Activated T-helper 1 cell treated with Interleukin-2 at 50 U/mL for 16 hours (primary cell): Measurements from ENCODE around the gene KBTBD12.

Experiments used
- DNase-seq: peaks from one replicate; pipeline ENCODE4 v3.0.0-alpha.2; 2020; ENCODE audit warnings: low read depth

The KBTBD12 gene

GRCh38 chr3:127987309-127987995 lies 72.4 kb downstream of the KBTBD12 start:
- no peak for DNase-seq

- DNase-seq, result no peak
Measured at GRCh38 chr3:127988770-127989557, 73.9 kb downstream of the KBTBD12 start.

- DNase-seq, result no peak
Measured at GRCh38 chr3:127990051-127990450, 75.0 kb downstream of the KBTBD12 start.

GRCh38 chr3:127990461-127990860 lies 75.4 kb downstream of the KBTBD12 start:
- DNase-seq, result no peak

- no peak for DNase-seq
Measured at GRCh38 chr3:127991251-127991650, 76.2 kb downstream of the KBTBD12 start.

GRCh38 chr3:127991681-127992080 lies 76.6 kb downstream of the KBTBD12 start:
- DNase-seq, result no peak

GRCh38 chr3:127992127-127992526 lies 77.1 kb downstream of the KBTBD12 start:
- no peak for DNase-seq

GRCh38 chr3:127994011-127994410 lies 79.0 kb downstream of the KBTBD12 start:
- DNase-seq, result no peak

- no peak for DNase-seq
Measured at GRCh38 chr3:127997016-127997415, 82.0 kb downstream of the KBTBD12 start.

GRCh38 chr3:127997961-127998360 lies 82.9 kb downstream of the KBTBD12 start:
- no peak for DNase-seq

- DNase-seq, result no peak
Measured at GRCh38 chr3:127998596-127998995, 83.6 kb downstream of the KBTBD12 start.

- DNase-seq, result no peak
Measured at GRCh38 chr3:127999509-128000106, 84.6 kb downstream of the KBTBD12 start.

- DNase-seq, result no peak
Measured at GRCh38 chr3:128001576-128001975, 86.5 kb downstream of the KBTBD12 start.

GRCh38 chr3:128004661-128005060 lies 89.6 kb downstream of the KBTBD12 start:
- DNase-seq, result no peak

GRCh38 chr3:128006061-128007032 lies 91.3 kb downstream of the KBTBD12 start:
- DNase-seq, result no peak

- DNase-seq, result no peak
Measured at GRCh38 chr3:128007033-128007424, 92.0 kb downstream of the KBTBD12 start.

GRCh38 chr3:128009952-128010846 lies 95.2 kb downstream of the KBTBD12 start:
- DNase-seq, result no peak

- DNase-seq, result no peak
Measured at GRCh38 chr3:128011140-128011539, 96.1 kb downstream of the KBTBD12 start.

GRCh38 chr3:128012050-128012449 lies 97.0 kb downstream of the KBTBD12 start:
- DNase-seq, result no peak

- DNase-seq, result no peak
Measured at GRCh38 chr3:128014548-128014947, 99.5 kb downstream of the KBTBD12 start.

GRCh38 chr3:128016502-128016901 lies 101.5 kb downstream of the KBTBD12 start:
- no peak for DNase-seq
